H1 (cell line): ENCODE results near the gene CDYL. TPM values are rescaled to one million over a fixed set of nuclear protein-coding genes. Genes with fewer than 3 reads are reported as not detected.

ENCODE experiments used
- CTCF ChIA-PET: fragments of 300-600 bp; sonication (Branson Sonifier 250); formaldehyde crosslinking; loops from one replicate; lab custom pipeline; 2021; ENCODE audit not compliant: partially characterized antibody; lab: Charles Lee
- POLR2A ChIA-PET: fragments of 300-600 bp; sonication (Branson Sonifier 250); formaldehyde crosslinking; loops from one replicate; lab custom pipeline; 2021; ENCODE audit warnings: inconsistent platforms; ENCODE audit not compliant: partially characterized antibody; lab: Charles Lee
- DNase-seq, 2 experiments: peaks; one replicate each; pipeline versions ENCODE4 v3.0.0 to v3.0.0-alpha.2; 2010 to 2022; ENCODE audit warnings: low spot score in 2 of 2, low read depth in 1 of 2, mixed read lengths in 1 of 2
- FAIRE-seq: peaks from 2 replicates; lab custom pipeline; 2011; peaks lifted over from hg19 to GRCh38; lab: Jason Lieb, UNC
- H2AFZ ChIP-seq: 2 replicates; pipeline ENCODE4 v1.8.1; 2012; ENCODE audit warnings: low read length, inconsistent platforms
- H2AK5ac ChIP-seq: 2 replicates; pipeline ENCODE4 v1.6.1; 2013; ENCODE audit warnings: low read depth, low read length
- H2BK120ac ChIP-seq: replicated peaks from 2 replicates; pipeline ENCODE3; 2013; ENCODE audit warnings: low read depth, low read length, inconsistent platforms
- H2BK12ac ChIP-seq: 2 replicates; pipeline ENCODE4 v1.6.1; 2013; ENCODE audit warnings: low read depth, low read length
- H2BK15ac ChIP-seq: 2 replicates; pipeline ENCODE4 v1.6.1; 2013; ENCODE audit warnings: low read length
- H2BK20ac ChIP-seq: 2 replicates; pipeline ENCODE4 v1.6.1; 2013; ENCODE audit warnings: low read length
- H2BK5ac ChIP-seq: 2 replicates; pipeline ENCODE4 v1.6.1; 2013; ENCODE audit warnings: low read depth, low read length
- H3K14ac ChIP-seq: 2 replicates; pipeline ENCODE4 v1.6.1; 2013; ENCODE audit warnings: inconsistent platforms; ENCODE audit not compliant: insufficient read length
- H3K18ac ChIP-seq: 2 replicates; pipeline ENCODE4 v1.6.1; 2013; ENCODE audit warnings: low read length; ENCODE audit errors: extremely low read depth
- H3K23ac ChIP-seq: 2 replicates; pipeline ENCODE4 v1.6.1; 2013; ENCODE audit warnings: inconsistent platforms; ENCODE audit not compliant: insufficient read length
- H3K23me2 ChIP-seq: 2 replicates; pipeline ENCODE4 v1.6.1; 2013; ENCODE audit warnings: low read depth, low read length
- H3K27ac ChIP-seq: 2 replicates; pipeline ENCODE4 v1.6.1; 2011; ENCODE audit warnings: low read depth, low read length, inconsistent platforms
- H3K27me3 ChIP-seq, 4 experiments: replicated peaks in 1 of 4; 1 replicate in 1 of 4; 2 replicates in 3 of 4; pipeline versions ENCODE4 v1.6.1 to v1.8.1; 2011 to 2013; ENCODE audit warnings: low read length in 3 of 4, mild to moderate bottlenecking in 3 of 4, inconsistent platforms in 2 of 4, mixed read lengths in 2 of 4, moderate library complexity in 1 of 4; ENCODE audit not compliant: control insufficient read depth in 3 of 4, insufficient read depth in 3 of 4; ENCODE audit errors: extremely low read depth in 1 of 4
- H3K36me3 ChIP-seq, 4 experiments: 2 replicates each; pipeline versions ENCODE4 v1.6.1 to v1.8.1; 2011 to 2013; ENCODE audit warnings: mild to moderate bottlenecking in 4 of 4, low read length in 3 of 4, moderate library complexity in 2 of 4, control low read depth in 1 of 4, inconsistent platforms in 1 of 4; ENCODE audit not compliant: insufficient read depth in 4 of 4, control insufficient read depth in 2 of 4
- H3K4ac ChIP-seq: replicated peaks from 2 replicates; pipeline ENCODE3; 2013; ENCODE audit warnings: low read length, low read depth, mixed read lengths, inconsistent platforms; ENCODE audit not compliant: insufficient read length
- H3K4me1 ChIP-seq, 4 experiments: replicated peaks in 1 of 4; 1 replicate in 1 of 4; 2 replicates in 3 of 4; pipeline versions ENCODE4 v1.6.1 to v1.8.1; 2011 to 2013; ENCODE audit warnings: low read length in 3 of 4, inconsistent platforms in 2 of 4, mixed read lengths in 1 of 4; ENCODE audit not compliant: insufficient read depth in 4 of 4, control insufficient read depth in 3 of 4
- H3K4me2 ChIP-seq, 2 experiments: 2 replicates each; pipeline versions ENCODE4 v1.6.1 to v1.8.1; 2011 to 2013; ENCODE audit warnings: low read depth in 2 of 2, low read length in 2 of 2, control low read depth in 1 of 2, inconsistent platforms in 1 of 2, mild to moderate bottlenecking in 1 of 2; ENCODE audit not compliant: insufficient read depth in 1 of 2
- H3K4me3 ChIP-seq, 4 experiments: fragments of 200-600, 300-600 bp in 1 of 4; sonication (generic), shearing (Covaris generic), sonication (Bioruptor Twin) in 1 of 4; 2 replicates each; pipeline versions ENCODE4 v1.5.1 to v1.8.1; 2011 to 2016; ENCODE audit warnings: low read length in 4 of 4, low read depth in 3 of 4, control low read depth in 2 of 4, inconsistent platforms in 2 of 4, mild to moderate bottlenecking in 2 of 4, mixed read lengths in 1 of 4, moderate library complexity in 1 of 4; ENCODE audit not compliant: insufficient read depth in 2 of 4; ENCODE audit errors: extremely low read depth in 1 of 4
- H3K56ac ChIP-seq: replicated peaks from 2 replicates; pipeline ENCODE3; 2013; ENCODE audit warnings: low read depth, mild to moderate bottlenecking, mixed read lengths, low read length, inconsistent platforms; ENCODE audit not compliant: insufficient read length
- H3K79me1 ChIP-seq: 2 replicates; pipeline ENCODE4 v1.6.1; 2013; ENCODE audit warnings: low read depth, low read length, control low read depth
- H3K79me2 ChIP-seq, 2 experiments: 2 replicates each; pipeline versions ENCODE4 v1.6.1 to v1.8.1; 2012 to 2013; ENCODE audit warnings: low read length in 2 of 2, mild to moderate bottlenecking in 2 of 2, inconsistent platforms in 1 of 2; ENCODE audit not compliant: insufficient read depth in 2 of 2, control insufficient read depth in 1 of 2
- H3K9ac ChIP-seq, 4 experiments: replicated peaks in 1 of 4; 1 replicate in 1 of 4; 2 replicates in 3 of 4; pipeline versions ENCODE4 v1.6.1 to v1.8.1; 2011 to 2013; ENCODE audit warnings: low read depth in 3 of 4, low read length in 3 of 4, control low read depth in 2 of 4, mild to moderate bottlenecking in 2 of 4, moderate library complexity in 2 of 4, inconsistent platforms in 1 of 4; ENCODE audit errors: extremely low read depth in 1 of 4
- H3K9me3 ChIP-seq, 2 experiments: 2 replicates each; pipeline versions ENCODE4 v1.6.1 to v1.8.1; 2012 to 2013; ENCODE audit warnings: mild to moderate bottlenecking in 2 of 2, moderate library complexity in 2 of 2, control low read depth in 1 of 2, inconsistent platforms in 1 of 2, low read depth in 1 of 2, low read length in 1 of 2, mixed read lengths in 1 of 2; ENCODE audit not compliant: insufficient read depth in 2 of 2
- H4K20me1 ChIP-seq, 2 experiments: replicated peaks in 1 of 2; 2 replicates each; pipeline versions ENCODE3 to v1.8.1; 2011 to 2013; ENCODE audit warnings: inconsistent platforms in 2 of 2, low read length in 2 of 2, mild to moderate bottlenecking in 1 of 2; ENCODE audit not compliant: insufficient read depth in 2 of 2, control insufficient read depth in 1 of 2
- H4K5ac ChIP-seq: 2 replicates; pipeline ENCODE4 v1.6.1; 2013; ENCODE audit warnings: low read length, low read depth, mixed read lengths, inconsistent platforms; ENCODE audit not compliant: insufficient read length
- H4K8ac ChIP-seq: 2 replicates; pipeline ENCODE4 v1.8.0; 2013; ENCODE audit warnings: mild to moderate bottlenecking, moderate library complexity, low read length, inconsistent platforms; ENCODE audit not compliant: insufficient read depth; ENCODE audit errors: extremely low read depth
- H4K91ac ChIP-seq: replicated peaks from 2 replicates; pipeline ENCODE3; 2013; ENCODE audit warnings: low read length, mixed read lengths, inconsistent platforms; ENCODE audit not compliant: insufficient read length
- BCL11A ChIP-seq, 2 experiments: IDR thresholded peaks; one replicate each; pipeline ENCODE4 v1.6.1; 2011; ENCODE audit warnings: low read depth in 2 of 2, low read length in 2 of 2, mild to moderate bottlenecking in 2 of 2
- KDM1A ChIP-seq: fragments of 200-600, 300-600 bp; sonication (generic); IDR thresholded peaks from 2 replicates; pipeline ENCODE4 v1.7.1; 2016; ENCODE audit warnings: mild to moderate bottlenecking, low read length, borderline replicate concordance
- WGBS, 2 experiments: shearing (Covaris generic) in 1 of 2; methylation state at CpG; one replicate each; pipeline versions ENCODE4 v1.1.6 to v1.1.7; 2013 to 2015; ENCODE audit warnings: low lambda C conversion rate in 2 of 2, mixed read lengths in 2 of 2, inconsistent platforms in 1 of 2, low coverage in 1 of 2, missing lambda C conversion rate in 1 of 2; ENCODE audit not compliant: insufficient replicate concordance in 2 of 2, insufficient coverage in 1 of 2, insufficient read length in 1 of 2; ENCODE audit errors: extremely low coverage in 1 of 2, missing lambda C conversion rate in 1 of 2; 5-methylcytosine and 5-hydroxymethylcytosine counted together
- polyA plus RNA-seq, 7 experiments: library from polyadenylated mRNA; depleted of rRNA in 3 of 7; stranded (reverse) in 5 of 7; unstranded in 2 of 7; fragments of >200 nt in 5 of 7; fragments of 200-250 nt in 2 of 7; gene quantifications; 1 replicate in 5 of 7; 2 replicates in 1 of 7; 4 replicates in 1 of 7; pipeline versions ENCODE4 v1.2.1 to v1.2.3, GENCODE V29; 2011 to 2013; ENCODE audit warnings: missing spikeins in 2 of 7, mixed read lengths in 2 of 7
- total RNA-seq: library from RNA; stranded (reverse); fragmentation: NEBNext Ultra II Directional; extraction: Animal tissue kit (Norgen Biotek cat#: 25700); gene quantifications from 2 replicates; pipeline ENCODE4 v1.2.1, GENCODE V29; 2021

The CDYL gene
- total and polyA plus RNA-seq, 2 of the 8 experiments (the other 6 are each of a cell fraction or from before 2014, with no cell fraction given), result 56.4 to 119 TPM

DNA sequence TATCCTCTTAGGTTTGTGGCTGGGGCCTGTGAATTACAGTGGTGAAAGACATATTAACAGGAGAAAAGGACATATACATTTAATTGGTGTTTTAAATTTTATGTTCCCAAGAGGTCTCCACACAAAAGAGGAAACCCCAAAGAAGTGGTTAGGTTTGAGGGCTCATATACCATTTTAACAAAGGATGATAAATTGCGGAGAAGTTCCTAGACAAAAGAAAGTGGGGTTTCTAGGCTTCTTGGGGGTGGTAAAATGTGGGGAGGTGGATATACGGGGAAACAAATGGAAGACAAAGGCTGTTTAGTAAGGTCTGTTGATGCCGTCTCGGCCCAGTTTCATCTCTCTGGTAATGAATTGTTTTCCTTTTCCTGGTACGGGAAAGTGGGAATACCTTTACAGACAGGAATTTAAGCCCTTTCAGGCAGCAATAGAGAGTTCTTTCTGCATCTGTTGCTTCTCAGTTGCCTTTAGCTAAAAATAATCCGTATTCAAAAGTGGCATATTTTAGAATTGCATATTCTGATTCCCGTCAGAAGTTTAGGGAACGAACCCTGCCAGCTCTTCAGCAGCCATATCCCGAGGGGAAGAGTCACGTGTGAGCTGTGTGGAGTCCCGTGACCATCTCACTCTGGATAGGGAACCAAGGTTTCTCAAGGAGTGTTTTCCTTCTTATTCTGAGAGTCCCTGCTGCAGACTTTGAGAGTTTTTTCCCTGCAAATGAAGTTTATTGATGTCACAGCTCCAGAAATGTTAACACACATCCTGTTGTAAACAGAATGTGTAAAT is 123.2 kb downstream of the CDYL start:
- Histone ChIP-seq H2BK15ac (no peak overlapping the region), H3K56ac (no peak overlapping the region), H3K14ac (no peak overlapping the region), H3K9ac (no peak overlapping the region), H3K79me2 (peaks cover 0 to 90% of the 10 kb centered on the region in 2 experiments; a peak in 3 of 4 replicates), H2AFZ (no peak overlapping the region), H2AK5ac (no peak overlapping the region), H3K79me1 (peaks cover 17% of the 10 kb centered on the region), H3K36me3 (peaks cover 0 to 24% (median 8%) of the 10 kb centered on the region in 4 experiments; a peak in 7 of 8 replicates), H2BK12ac (no peak overlapping the region), H4K20me1 (peaks cover 11 to 28% of the 10 kb centered on the region in 2 experiments), H3K27me3 (no peaks in the 10 kb centered on the region), H4K5ac (no peak overlapping the region), H3K4me3 (no peak overlapping the region), H2BK5ac (no peak overlapping the region), H3K9me3 (no peaks in the 10 kb centered on the region), H4K91ac (no peak overlapping the region), H3K4me2 (no peak overlapping the region), H3K27ac (no peak overlapping the region), H3K23ac (no peak overlapping the region), H3K4ac (no peak overlapping the region), H3K18ac (no peak overlapping the region), H2BK120ac (no peak overlapping the region), H2BK20ac (no peak overlapping the region), H3K23me2 (no peaks in the 10 kb centered on the region), H4K8ac (no peak overlapping the region), H3K4me1 (peaks cover 0 to 6% (median 0%) of the 10 kb centered on the region in 4 experiments; a peak in 3 of 7 replicates)
- 86 to 100% methylated on average over 1 to 11 of the region's 11 CpGs for WGBS, 2 experiments
- ChIA-PET CTCF (interaction anchor here (0.6 to 1.3 kb wide), 3 partner anchors 12 to 58 kb away, joined by 3 to 4 read pairs (median 3); no protein-coding TSS in a partner anchor), POLR2A (no interaction called here)
- FAIRE-seq (no peak), DNase-seq (no peak)
- no peak for TF ChIP-seq BCL11A (IDR thresholded peaks at IDR 0.05; ENCODE audit: low read depth in 2 of 2, low read length in 2 of 2)
- no peak for TF ChIP-seq KDM1A
